COR-L47 (cell line): ENCODE results near the gene ATP1B3.
"Not testable (repeated sequence)": the region's sequence is repeated elsewhere in the genome, so short reads cannot be mapped to it uniquely, and the experiment has no call there.

ENCODE experiments used
- DNase-seq: peaks from one replicate; lab custom pipeline; 2025; lab: John Stamatoyannopoulos, UW

The ATP1B3 gene

DNA sequence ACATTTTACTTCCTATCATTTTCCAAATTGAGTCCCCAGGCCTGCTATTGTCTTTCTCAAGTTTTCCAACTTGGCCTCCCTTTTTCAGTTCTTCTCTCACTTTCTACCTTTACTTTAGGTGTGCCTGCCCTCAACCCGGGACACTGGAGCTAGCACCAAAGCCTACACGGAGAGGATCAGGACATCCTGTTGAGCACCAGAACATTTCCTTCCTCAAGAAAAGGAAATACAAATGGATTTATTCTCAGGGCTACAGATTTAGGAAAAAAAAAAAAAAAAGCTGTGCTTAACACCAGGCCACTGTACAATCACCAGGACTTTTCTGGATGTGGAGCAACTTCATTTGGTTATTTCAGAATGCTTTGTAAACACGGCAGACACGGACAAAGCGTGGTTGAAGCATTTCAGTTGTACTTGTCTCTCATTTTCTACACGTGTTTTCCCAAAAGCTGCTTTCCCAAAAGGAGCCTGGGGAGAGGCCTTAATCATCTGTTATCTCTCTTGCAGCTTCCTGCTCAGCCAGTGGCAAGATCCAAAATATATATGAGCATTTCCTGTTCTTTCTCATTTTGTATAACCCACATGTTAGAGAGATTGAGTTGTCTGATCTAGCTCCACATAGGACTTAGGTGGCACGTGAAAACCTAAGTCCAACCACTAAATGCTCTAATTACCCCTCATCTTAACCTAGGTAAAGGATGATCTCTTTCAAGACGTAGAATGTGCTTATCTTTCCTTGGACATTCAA lies 15.5 kb upstream of the ATP1B3 start:
- no peak for DNase-seq

- DNase-seq, result no peak
Observed at GRCh38 chr3:141862279-141862816, 14.1 kb upstream of the ATP1B3 start.

DNA sequence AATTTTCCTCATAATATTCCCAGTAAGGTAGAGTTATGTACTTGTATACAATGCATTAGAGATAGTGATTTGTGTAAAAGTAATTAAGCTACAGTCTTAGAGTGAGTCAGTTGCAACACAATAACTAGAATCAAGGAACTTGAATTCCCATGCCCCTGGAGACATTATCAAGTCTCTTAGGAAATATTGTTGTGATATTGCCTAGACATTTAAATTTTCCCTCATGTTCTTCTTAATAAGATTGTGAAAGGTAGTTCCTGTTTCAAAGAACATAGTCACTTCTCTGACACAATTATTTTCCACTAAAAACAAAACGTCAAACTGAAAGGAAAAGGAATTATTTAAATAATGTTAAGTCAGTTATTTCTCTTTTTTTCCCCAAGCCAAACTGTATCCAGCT lies 13.0 kb upstream of the ATP1B3 start:
- no peak for DNase-seq

GRCh38 chr3:141864281-141864970 lies 12.0 kb upstream of the ATP1B3 start:
- no peak for DNase-seq

DNA sequence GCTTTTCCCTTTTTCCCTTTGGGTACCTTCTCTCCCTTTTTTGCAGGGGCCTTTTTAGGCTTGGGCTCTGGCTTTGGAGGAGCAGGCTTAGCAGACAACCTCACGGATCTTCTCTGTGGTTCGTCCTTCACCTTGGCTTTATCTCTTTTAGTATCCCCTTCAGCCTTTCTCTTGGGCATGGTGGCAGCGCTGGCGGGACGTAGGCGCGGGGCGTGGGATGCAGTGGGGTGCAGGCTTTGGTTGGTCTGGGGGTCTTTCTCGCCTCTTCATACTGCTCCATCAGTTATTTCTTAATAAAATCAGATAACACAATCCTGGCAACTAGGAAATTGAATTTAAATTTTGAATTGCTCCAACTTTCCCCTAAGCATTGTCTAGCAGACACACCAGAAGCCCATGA lies 11.3 kb upstream of the ATP1B3 start:
- DNase-seq, result no peak

DNA sequence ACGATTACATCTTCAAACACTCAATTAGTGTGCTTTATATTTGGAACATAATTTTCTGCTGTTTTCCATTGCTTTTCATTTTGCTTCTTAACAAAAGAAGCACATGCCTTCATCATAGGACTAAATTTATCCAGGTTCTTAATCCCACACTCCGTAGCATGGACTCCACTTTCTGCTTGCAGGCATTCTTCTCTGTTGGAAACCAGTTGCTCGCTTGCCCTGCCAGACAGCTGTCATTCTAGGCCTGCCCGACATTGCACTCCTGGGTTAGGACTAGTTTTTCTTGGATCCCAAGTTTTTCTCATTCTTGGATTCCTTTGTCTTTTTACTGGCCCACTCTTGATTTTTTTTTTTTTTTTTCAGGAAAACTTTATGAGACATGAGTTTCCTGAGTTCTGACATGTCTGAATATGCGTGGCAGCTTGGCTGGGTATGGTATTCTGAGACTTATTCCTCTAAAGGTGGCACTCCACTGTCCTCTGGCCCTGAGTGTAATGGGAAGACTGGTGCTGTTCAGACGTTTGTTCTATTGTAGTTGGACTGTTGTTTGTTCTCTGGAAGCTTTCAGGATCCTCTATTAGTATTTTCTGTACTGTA lies 6.3 kb upstream of the ATP1B3 start:
- DNase-seq, result no peak

DNA sequence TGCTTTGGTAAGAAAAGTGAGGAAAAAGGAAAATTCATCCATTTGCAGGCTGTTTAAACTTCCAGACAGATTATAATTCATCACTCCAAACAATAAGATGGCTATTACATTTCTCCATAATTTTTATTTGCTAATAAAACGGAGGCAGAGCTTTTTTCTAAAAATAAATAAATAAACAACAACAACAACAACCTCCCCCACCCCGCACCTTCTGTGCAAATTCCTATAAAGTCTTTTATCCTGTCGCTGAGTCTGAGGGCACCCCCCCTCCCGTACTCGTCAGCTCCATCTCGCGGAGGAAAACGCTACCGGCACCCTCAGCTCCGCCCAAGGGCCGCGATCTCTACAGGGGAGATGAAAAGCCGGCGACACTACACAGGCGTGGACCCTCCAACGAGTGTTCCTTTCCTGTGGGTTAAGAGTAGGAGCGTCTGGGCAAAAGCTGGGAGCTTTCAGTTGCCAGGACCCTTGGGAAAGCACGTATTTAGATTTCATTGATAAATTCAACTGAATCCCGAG lies 1.0 kb upstream of the ATP1B3 start:
- peak; percentile 81 for DNase-seq

DNA sequence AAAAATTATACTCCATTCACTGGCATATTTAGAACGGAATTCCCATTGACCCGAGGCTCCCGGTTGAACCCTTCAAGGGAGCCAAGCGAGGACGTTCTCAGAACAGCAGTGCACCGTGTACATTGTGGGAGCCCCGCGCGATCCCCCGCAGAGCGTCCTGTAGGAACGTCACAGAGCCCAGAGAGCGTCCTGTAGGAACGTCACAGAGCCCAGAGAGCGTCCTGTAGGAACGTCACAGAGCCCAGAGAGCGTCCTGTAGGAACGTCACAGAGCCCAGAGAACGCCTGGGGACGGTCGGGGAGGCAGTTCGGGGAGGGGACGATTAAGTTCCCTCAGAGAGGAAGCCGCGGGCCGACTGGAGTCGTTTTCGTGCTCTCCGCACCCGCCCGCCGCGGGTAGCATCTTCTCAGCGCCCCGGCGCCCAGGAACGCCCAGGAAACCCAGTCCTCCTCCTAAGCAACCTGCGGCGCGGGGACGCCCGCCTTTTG lies 506 bp upstream of the ATP1B3 start:
- peak; percentile 82 for DNase-seq

DNA sequence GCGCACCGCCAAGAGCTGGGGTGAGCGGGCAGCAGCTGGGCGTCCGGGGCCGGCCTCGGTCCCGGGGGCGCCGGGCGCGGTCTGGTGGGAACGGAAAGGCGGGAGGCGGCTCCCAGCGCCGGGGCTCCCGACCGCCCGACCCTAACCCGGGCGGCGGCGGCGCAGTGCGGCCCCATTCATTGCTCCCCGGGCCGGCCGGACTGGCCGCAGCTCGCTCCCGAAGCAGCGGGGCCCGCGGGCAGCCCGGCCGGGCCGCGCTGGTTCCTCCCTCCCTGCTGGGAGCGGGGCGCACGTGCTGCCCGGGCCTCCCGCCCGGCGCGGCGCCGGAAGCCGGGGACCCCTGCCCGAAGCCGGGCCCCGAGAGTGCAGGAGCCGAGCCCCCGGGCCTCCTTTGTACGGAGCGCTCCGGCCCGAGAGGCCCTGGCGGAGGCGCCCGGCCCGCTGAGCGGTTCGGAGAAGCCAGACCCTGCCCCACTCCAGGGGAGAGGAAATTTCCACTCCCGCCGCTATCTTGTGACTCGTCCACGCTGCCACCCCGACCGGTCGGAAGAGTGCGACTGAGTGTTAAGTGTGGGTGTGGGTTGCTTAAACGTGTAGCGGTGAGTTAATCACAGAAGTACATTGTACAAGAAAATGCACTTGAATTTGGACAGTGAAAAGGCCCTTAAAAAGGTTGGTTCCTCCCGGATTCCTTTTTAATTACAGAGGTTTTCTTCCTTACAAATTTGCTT lies 613 bp downstream of the ATP1B3 start:
- peak; percentile 57 for DNase-seq

- no peak for DNase-seq
Observed at GRCh38 chr3:141877911-141878310, 1.5 kb downstream of the ATP1B3 start.

- no peak for DNase-seq
Observed at GRCh38 chr3:141878326-141878725, 1.9 kb downstream of the ATP1B3 start.

- DNase-seq, result peak; percentile 7
Observed at GRCh38 chr3:141878817-141879216, 2.4 kb downstream of the ATP1B3 start.

GRCh38 chr3:141881702-141882101 lies 5.3 kb downstream of the ATP1B3 start:
- DNase-seq, result no peak

- DNase-seq, result no peak
Observed at GRCh38 chr3:141887051-141887450, 10.6 kb downstream of the ATP1B3 start.

- DNase-seq, result not testable (repeated sequence)
Observed at GRCh38 chr3:141888548-141888947, 12.1 kb downstream of the ATP1B3 start.

GRCh38 chr3:141894524-141895176 lies 18.2 kb downstream of the ATP1B3 start:
- DNase-seq, result no peak

DNA sequence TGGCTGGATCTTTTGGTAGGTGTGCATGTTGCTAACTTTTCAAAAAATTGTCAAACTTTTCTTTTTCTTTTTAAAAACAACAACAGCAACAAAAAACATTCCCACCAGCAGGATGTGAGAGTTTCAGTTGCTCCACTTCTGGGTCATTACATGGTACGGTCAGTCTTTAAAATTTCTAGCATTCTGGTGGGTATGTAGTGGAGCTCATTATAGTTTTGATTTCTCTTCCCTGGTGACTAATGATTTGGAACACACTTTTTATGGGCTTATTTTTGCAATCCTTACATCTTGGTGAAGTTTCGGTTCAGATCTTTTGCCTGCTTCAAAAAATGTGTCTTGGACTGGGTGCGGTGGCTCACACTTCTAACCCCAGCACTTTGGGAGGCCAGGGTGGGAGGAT lies 19.3 kb downstream of the ATP1B3 start:
- no peak for DNase-seq

DNA sequence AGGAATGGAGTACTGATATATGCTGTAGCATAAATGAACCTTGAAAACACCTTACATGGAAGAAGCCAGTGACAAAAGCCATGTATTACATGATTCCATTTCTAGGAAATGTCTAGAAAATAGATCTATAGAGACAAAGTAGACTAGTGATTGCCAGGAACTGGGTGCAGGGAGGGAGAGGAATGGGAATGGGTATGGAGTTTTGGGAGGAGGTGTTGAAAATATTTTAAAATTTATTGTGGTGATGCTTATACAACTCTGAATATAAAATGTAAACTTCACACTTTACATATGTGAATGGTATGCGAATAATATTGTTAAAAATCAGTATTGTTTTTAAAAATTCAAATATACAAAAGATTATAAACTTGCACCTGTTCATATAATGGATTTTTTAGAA lies 22.5 kb downstream of the ATP1B3 start:
- no peak for DNase-seq

- DNase-seq, result no peak
Observed at GRCh38 chr3:141900343-141900742, 23.9 kb downstream of the ATP1B3 start.

GRCh38 chr3:141901914-141902313 lies 25.5 kb downstream of the ATP1B3 start:
- DNase-seq, result no peak

DNA sequence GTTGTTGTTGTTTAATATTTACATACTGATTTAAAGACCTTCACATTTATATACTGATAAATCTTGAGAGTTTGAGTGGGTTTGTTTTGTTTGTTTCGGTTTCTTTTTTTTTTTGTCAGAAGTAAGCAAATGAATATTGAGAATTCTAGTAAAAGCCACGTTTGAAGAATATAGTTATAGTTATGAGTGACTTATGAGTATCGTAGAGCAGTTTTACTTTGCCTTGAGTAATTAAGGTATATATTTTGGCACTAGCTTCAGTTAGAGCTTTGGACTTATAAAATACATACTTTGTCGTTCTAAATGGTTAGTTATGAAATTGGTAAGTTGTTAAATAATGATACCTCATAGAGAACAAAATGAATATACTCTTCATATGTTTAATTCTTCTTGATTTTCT lies 27.8 kb downstream of the ATP1B3 start:
- DNase-seq, result no peak
